ENCODE measurements around the gene POGZ.

Gene POGZ

GRCh38 chr1:151459331-151460046 lies at the start of gene POGZ:
TSS of gene POGZ (minus strand) at chr1:151459494. CDS start at chr1:151442204, 17,290 bp downstream.
- TF ChIP-seq, protein P1, sequence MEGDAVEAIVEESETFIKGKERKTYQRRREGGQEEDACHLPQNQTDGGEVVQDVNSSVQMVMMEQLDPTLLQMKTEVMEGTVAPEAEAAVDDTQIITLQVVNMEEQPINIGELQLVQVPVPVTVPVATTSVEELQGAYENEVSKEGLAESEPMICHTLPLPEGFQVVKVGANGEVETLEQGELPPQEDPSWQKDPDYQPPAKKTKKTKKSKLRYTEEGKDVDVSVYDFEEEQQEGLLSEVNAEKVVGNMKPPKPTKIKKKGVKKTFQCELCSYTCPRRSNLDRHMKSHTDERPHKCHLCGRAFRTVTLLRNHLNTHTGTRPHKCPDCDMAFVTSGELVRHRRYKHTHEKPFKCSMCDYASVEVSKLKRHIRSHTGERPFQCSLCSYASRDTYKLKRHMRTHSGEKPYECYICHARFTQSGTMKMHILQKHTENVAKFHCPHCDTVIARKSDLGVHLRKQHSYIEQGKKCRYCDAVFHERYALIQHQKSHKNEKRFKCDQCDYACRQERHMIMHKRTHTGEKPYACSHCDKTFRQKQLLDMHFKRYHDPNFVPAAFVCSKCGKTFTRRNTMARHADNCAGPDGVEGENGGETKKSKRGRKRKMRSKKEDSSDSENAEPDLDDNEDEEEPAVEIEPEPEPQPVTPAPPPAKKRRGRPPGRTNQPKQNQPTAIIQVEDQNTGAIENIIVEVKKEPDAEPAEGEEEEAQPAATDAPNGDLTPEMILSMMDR (IDR thresholded peaks at IDR 0.05; ENCODE audit: insufficient read depth, low read depth, low read length, missing control alignments) = no peak
- DNase-seq (ENCODE audit: low read depth) = peak; percentile 95
- H3K4me3 ChIP-seq (ENCODE audit: low read length) = peak within 1 kb of the TSS; percentile 79

GRCh38 chr1:151508833-151509232 lies 49.5 kb upstream of the POGZ start:
- H3K4me3 ChIP-seq (ENCODE audit: low read length) = no peak overlapping the region
- peak; percentile 61 for DNase-seq (ENCODE audit: low read depth)
- TF ChIP-seq, protein P1 (IDR thresholded peaks at IDR 0.05; ENCODE audit: insufficient read depth, low read depth, low read length, missing control alignments) = no peak

GRCh38 chr1:151504759-151505158 lies 45.5 kb upstream of the POGZ start:
- TF ChIP-seq, protein P1 (IDR thresholded peaks at IDR 0.05; ENCODE audit: insufficient read depth, low read depth, low read length, missing control alignments) = no peak
- no peak overlapping the region for H3K4me3 ChIP-seq (ENCODE audit: low read length)
- no peak for DNase-seq (ENCODE audit: low read depth)

GRCh38 chr1:151504252-151504651 lies 45.0 kb upstream of the POGZ start:
- TF ChIP-seq, protein P1 (IDR thresholded peaks at IDR 0.05; ENCODE audit: insufficient read depth, low read depth, low read length, missing control alignments) = no peak
- no peak for DNase-seq (ENCODE audit: low read depth)
- H3K4me3 ChIP-seq (ENCODE audit: low read length) = no peak overlapping the region

GRCh38 chr1:151502859-151503780 lies 43.8 kb upstream of the POGZ start:
- H3K4me3 ChIP-seq (ENCODE audit: low read length) = no peak overlapping the region
- TF ChIP-seq, protein P1 (IDR thresholded peaks at IDR 0.05; ENCODE audit: insufficient read depth, low read depth, low read length, missing control alignments) = no peak
- DNase-seq (ENCODE audit: low read depth) = no peak

DNA sequence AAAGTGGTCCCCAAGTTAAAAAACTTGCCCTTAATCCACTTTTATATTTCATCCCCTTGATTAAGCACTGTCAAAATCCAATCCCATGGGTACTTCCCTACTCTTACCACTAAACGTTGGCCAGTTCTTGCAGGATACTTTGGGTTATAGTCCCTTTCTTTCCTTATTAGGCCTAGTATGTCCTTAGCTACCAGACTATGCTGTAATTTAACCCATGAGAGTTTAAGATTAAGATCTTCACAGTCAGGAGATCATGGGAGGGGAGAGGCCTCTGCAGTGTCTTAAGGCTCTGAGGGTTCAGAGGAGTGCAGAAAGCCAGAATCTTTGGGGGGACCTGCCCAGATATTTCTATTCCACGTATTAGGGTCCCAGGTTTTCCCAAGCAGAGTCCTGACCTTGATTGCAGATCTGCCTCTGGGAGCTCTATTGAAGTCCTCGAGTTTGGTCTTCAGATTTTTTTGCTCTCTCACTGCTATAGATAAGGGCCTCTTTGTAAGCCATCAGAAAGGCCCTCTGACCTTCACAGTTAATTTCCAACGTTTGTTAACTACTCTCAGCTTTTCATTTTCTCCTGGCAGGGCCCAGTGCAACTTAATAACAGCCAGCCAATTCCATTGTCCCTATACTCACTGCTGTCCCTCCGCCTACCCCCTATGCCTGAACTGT lies 42.9 kb upstream of the POGZ start:
- DNase-seq (ENCODE audit: low read depth) = no peak
- TF ChIP-seq, protein P1 (IDR thresholded peaks at IDR 0.05; ENCODE audit: insufficient read depth, low read depth, low read length, missing control alignments) = no peak
- H3K4me3 ChIP-seq (ENCODE audit: low read length) = no peak overlapping the region
